Ovary (tissue), 3 donors: Measurements from ENCODE around the gene ADSS2.

ENCODE experiments used
- CTCF ChIP-seq, 3 donors: fragments of 450-650 bp in 2 of 3; fragments of 200-600 bp in 1 of 3; IDR thresholded peaks; one replicate each; pipeline versions ENCODE4 v1.5.1 to v1.8.0; 2016 to 2022; ENCODE audit warnings: antibody characterized with exemption in 3 of 3, mild to moderate bottlenecking in 1 of 3
- EP300 ChIP-seq: sonication (generic); formaldehyde crosslinking; IDR thresholded peaks from one replicate; pipeline ENCODE4 v1.6.1; 2017; ENCODE audit warnings: antibody characterized with exemption
- donor health status: DM: no; HTN: no; CAD: no.

GRCh38 chr1:244496186-244496585 is 44.5 kb upstream of the ADSS2 start:
- TF ChIP-seq CTCF (IDR thresholded peaks at IDR 0.05) (no peak), EP300 (no peak)
